HG03571 (cell line): Measurements from ENCODE around the gene ELK3.

Source experiments
- ATAC-seq: cut with Tn5 transposase; IDR thresholded peaks from one replicate; pipeline ENCODE4 v1.9.1; 2021; ENCODE audit not compliant: unreplicated experiment

The ELK3 gene

GRCh38 chr12:96193725-96194575 lies at the start of gene ELK3:
TSS of gene ELK3 (plus strand) at chr12:96194375.
- ATAC-seq, result peak; percentile 44

GRCh38 chr12:96146747-96147146 lies 47.4 kb upstream of the ELK3 start:
- no peak for ATAC-seq

GRCh38 chr12:96150442-96150841 lies 43.7 kb upstream of the ELK3 start:
- no peak for ATAC-seq

- ATAC-seq, result no peak
Observed at GRCh38 chr12:96152164-96152563, 42.0 kb upstream of the ELK3 start.

GRCh38 chr12:96153131-96153725 lies 40.9 kb upstream of the ELK3 start:
- ATAC-seq, result no peak

GRCh38 chr12:96155181-96155580 lies 39.0 kb upstream of the ELK3 start:
- ATAC-seq, result no peak

- no peak for ATAC-seq
Observed at GRCh38 chr12:96155781-96156180, 38.4 kb upstream of the ELK3 start.

GRCh38 chr12:96156211-96156610 lies 38.0 kb upstream of the ELK3 start:
- ATAC-seq, result no peak

- ATAC-seq, result no peak
Observed at GRCh38 chr12:96157427-96157826, 36.7 kb upstream of the ELK3 start.

GRCh38 chr12:96164951-96165811 lies 29.0 kb upstream of the ELK3 start:
- no peak for ATAC-seq

GRCh38 chr12:96166765-96167164 lies 27.4 kb upstream of the ELK3 start:
- no peak for ATAC-seq

GRCh38 chr12:96167492-96167891 lies 26.7 kb upstream of the ELK3 start:
- ATAC-seq, result no peak

GRCh38 chr12:96170328-96170727 lies 23.8 kb upstream of the ELK3 start:
- ATAC-seq, result no peak

GRCh38 chr12:96170762-96171161 lies 23.4 kb upstream of the ELK3 start:
- ATAC-seq, result no peak

- no peak for ATAC-seq
Observed at GRCh38 chr12:96171905-96172304, 22.3 kb upstream of the ELK3 start.

- ATAC-seq, result no peak
Observed at GRCh38 chr12:96172981-96173380, 21.2 kb upstream of the ELK3 start.

GRCh38 chr12:96176575-96176974 lies 17.6 kb upstream of the ELK3 start:
- no peak for ATAC-seq

GRCh38 chr12:96177013-96177412 lies 17.2 kb upstream of the ELK3 start:
- ATAC-seq, result no peak

GRCh38 chr12:96183734-96184370 lies 10.3 kb upstream of the ELK3 start:
- no peak for ATAC-seq

- ATAC-seq, result no peak
Observed at GRCh38 chr12:96185914-96186313, 8.3 kb upstream of the ELK3 start.

- ATAC-seq, result no peak
Observed at GRCh38 chr12:96186607-96187301, 7.4 kb upstream of the ELK3 start.
